Caco-2 (cell line): ENCODE results near the gene INS. TPM values are rescaled to one million over a fixed set of nuclear protein-coding genes. Genes with fewer than 3 reads are reported as not detected.
A peak's percentile ranks its signal among the peaks of the same experiment; 100 is the strongest.

Experiments
- BruUV-seq: library from RNA; stranded (reverse); fragments of 400-500 nt; replicated peaks from 2 replicates; lab custom pipeline; 2021; lab: Mats Ljungman, UMichigan
- CTCF ChIA-PET: fragments of 300-600 bp; sonication (Branson Sonifier 250); formaldehyde crosslinking; loops from one replicate; lab custom pipeline; 2022; ENCODE audit warnings: antibody characterized with exemption; lab: Charles Lee
- POLR2A ChIA-PET: fragments of 300-600 bp; sonication (Branson Sonifier 250); formaldehyde crosslinking; loops from one replicate; lab custom pipeline; 2022; ENCODE audit warnings: antibody characterized with exemption; lab: Charles Lee
- DNase-seq, 2 experiments: peaks; one replicate each; pipeline versions ENCODE4 v3.0.0 to v3.0.0-alpha.2; 2020 to 2022
- H3K27me3 ChIP-seq: replicated peaks from 2 replicates; pipeline ENCODE4 v1.6.0; 2011; ENCODE audit warnings: low read length; ENCODE audit not compliant: control insufficient read depth, insufficient read depth
- H3K36me3 ChIP-seq: 2 replicates; pipeline ENCODE4 v1.5.1; 2011; ENCODE audit warnings: low read length; ENCODE audit not compliant: control insufficient read depth, insufficient read depth
- H3K4me1 ChIP-seq: fragments of 250-450 bp; sonication (Bioruptor Pico); 2 replicates; pipeline ENCODE4 v1.5.1; 2020; ENCODE audit warnings: mild to moderate bottlenecking
- H3K4me3 ChIP-seq: 2 replicates; pipeline ENCODE4 v1.5.1; 2011; ENCODE audit warnings: low read depth, mild to moderate bottlenecking, control low read depth, low read length
- H3K9me3 ChIP-seq: fragments of 250-450 bp; sonication (Bioruptor Pico); 2 replicates; pipeline ENCODE4 v1.5.1; 2020; ENCODE audit warnings: mild to moderate bottlenecking, moderate library complexity
- H3K27ac Mint-ChIP-seq: one replicate; pipeline ENCODE4 v1.8.0; 2022; ENCODE audit warnings: mixed read lengths; ENCODE audit not compliant: unreplicated experiment
- H3K27me3 Mint-ChIP-seq: one replicate; pipeline ENCODE4 v1.8.0; 2022; ENCODE audit warnings: mixed read lengths; ENCODE audit not compliant: insufficient read depth, unreplicated experiment
- H3K36me3 Mint-ChIP-seq: one replicate; pipeline ENCODE4 v1.8.0; 2022; ENCODE audit warnings: mild to moderate bottlenecking, mixed read lengths; ENCODE audit not compliant: insufficient read depth, unreplicated experiment
- H3K4me1 Mint-ChIP-seq: one replicate; pipeline ENCODE4 v1.8.0; 2022; ENCODE audit warnings: low read depth, mixed read lengths; ENCODE audit not compliant: unreplicated experiment
- H3K4me3 Mint-ChIP-seq: one replicate; pipeline ENCODE4 v1.8.0; 2022; ENCODE audit warnings: mild to moderate bottlenecking, moderate library complexity, mixed read lengths; ENCODE audit not compliant: unreplicated experiment
- H3K9me3 Mint-ChIP-seq: one replicate; pipeline ENCODE4 v1.8.0; 2022; ENCODE audit warnings: mixed read lengths; ENCODE audit not compliant: unreplicated experiment
- CTCF ChIP-seq, 2 experiments: fragments of 200-600 bp in 1 of 2; IDR thresholded peaks; 1 replicate in 1 of 2; 2 replicates in 1 of 2; pipeline versions ENCODE4 v1.5.1 to v1.8.0; 2011 to 2022; ENCODE audit warnings: antibody characterized with exemption in 1 of 2, control low read depth in 1 of 2, inconsistent platforms in 1 of 2, low read depth in 1 of 2, low read length in 1 of 2, mild to moderate bottlenecking in 1 of 2, moderate library complexity in 1 of 2; ENCODE audit not compliant: insufficient read depth in 1 of 2, severe bottlenecking in 1 of 2, unreplicated experiment in 1 of 2
- intact Hi-C: fragments of 100-400 bp; cut with micrococcal nuclease; formaldehyde crosslinking; loops from one replicate; pipeline ENCODE4 v1.10.0; 2022; ENCODE audit not compliant: unreplicated experiment
- total RNA-seq: library from RNA; stranded (reverse); gene quantifications from 2 replicates; pipeline ENCODE4 v1.2.3, GENCODE V29; 2022

Gene INS
- total RNA-seq, 1 experiment from 2014 or later, result not detected

GRCh38 chr11:2182692-2183474 is 21.9 kb upstream of the INS start:
- CTCF ChIA-PET, result interaction anchor here (0.6 to 5.0 kb wide), 2 partner anchors 15 to 32 kb away, joined by 4 to 55 read pairs; no protein-coding TSS in a partner anchor

GRCh38 chr11:2182075-2182474 is 21.1 kb upstream of the INS start:
- intact Hi-C loops, result no loop called here
- Mint-ChIP-seq H3K4me1 (peaks cover 13% of the 10 kb centered on the region), H3K36me3 (no peaks in the 10 kb centered on the region), H3K27ac (no peak overlapping the region), H3K27me3 (no peaks in the 10 kb centered on the region), H3K4me3 (no peak overlapping the region), H3K9me3 (no peaks in the 10 kb centered on the region)
- H3K4me1 ChIP-seq, result peaks cover 37% of the 10 kb centered on the region
- POLR2A ChIA-PET, result interaction anchor here (0.6 kb wide), 1 partner anchor 218 kb away, joined by 3 read pairs; the partner anchor contains the start of gene TSSC4
- no peaks in the 10 kb centered on the region for H3K27me3 ChIP-seq
- DNase-seq, result no peak
- H3K36me3 ChIP-seq, result no peaks in the 10 kb centered on the region
- BruUV-seq, result no TSS peak
- CTCF ChIA-PET, result interaction anchor here (0.5 kb wide), 1 partner anchor 218 kb away, joined by 3 read pairs; the partner anchor contains the start of gene TSSC4
- H3K4me3 ChIP-seq, result no peak overlapping the region
- no peak for TF ChIP-seq CTCF (IDR thresholded peaks at IDR 0.05; ENCODE audit: insufficient read depth in 1 of 2, low read depth in 1 of 2, low read length in 1 of 2, severe bottlenecking in 1 of 2, unreplicated experiment in 1 of 2)
- H3K9me3 ChIP-seq, result no peaks in the 10 kb centered on the region

More at GRCh38 chr11:2182692-2183474, 21.9 kb upstream of the INS start:
- intact Hi-C loops, result no loop called here
- no peak overlapping the region for H3K27ac Mint-ChIP-seq
- POLR2A ChIA-PET, result no interaction called here
- no peaks in the 10 kb centered on the region for H3K9me3 ChIP-seq
- no peak for DNase-seq
- H3K36me3 Mint-ChIP-seq, result no peaks in the 10 kb centered on the region
- no peak overlapping the region for H3K4me3 Mint-ChIP-seq
- H3K4me1 ChIP-seq, result peaks cover 37% of the 10 kb centered on the region
- no peak overlapping the region for H3K4me3 ChIP-seq
- H3K4me1 Mint-ChIP-seq, result peaks cover 13% of the 10 kb centered on the region
- no peaks in the 10 kb centered on the region for H3K36me3 ChIP-seq
- no TSS peak for BruUV-seq
- no peaks in the 10 kb centered on the region for H3K9me3 Mint-ChIP-seq
- no peaks in the 10 kb centered on the region for H3K27me3 Mint-ChIP-seq
- H3K27me3 ChIP-seq, result no peaks in the 10 kb centered on the region
- no peak for TF ChIP-seq CTCF (IDR thresholded peaks at IDR 0.05; ENCODE audit: insufficient read depth in 1 of 2, low read depth in 1 of 2, low read length in 1 of 2, severe bottlenecking in 1 of 2, unreplicated experiment in 1 of 2)

GRCh38 chr11:2180789-2181370 is 19.9 kb upstream of the INS start:
- Histone ChIP-seq H3K27me3 (no peaks in the 10 kb centered on the region), H3K36me3 (no peaks in the 10 kb centered on the region), H3K4me1 (peaks cover 37% of the 10 kb centered on the region), H3K9me3 (no peaks in the 10 kb centered on the region), H3K4me3 (no peak overlapping the region)
- Mint-ChIP-seq H3K4me3 (no peak overlapping the region), H3K27me3 (no peaks in the 10 kb centered on the region), H3K27ac (peak overlapping the region; percentile 68), H3K36me3 (no peaks in the 10 kb centered on the region), H3K9me3 (no peaks in the 10 kb centered on the region), H3K4me1 (peaks cover 13% of the 10 kb centered on the region)
- ChIA-PET CTCF (interaction anchor here (0.7 to 2.7 kb wide), 2 partner anchors 28 to 668 kb away, joined by 3 to 21 read pairs; no protein-coding TSS in a partner anchor), POLR2A (interaction anchor here (0.6 kb wide), 1 partner anchor 196 kb away, joined by 3 read pairs; the partner anchor contains the start of gene CD81)
- no TSS peak for BruUV-seq
- no peak for DNase-seq
- intact Hi-C loops, result no loop called here
- no peak for TF ChIP-seq CTCF (IDR thresholded peaks at IDR 0.05; ENCODE audit: insufficient read depth in 1 of 2, low read depth in 1 of 2, low read length in 1 of 2, severe bottlenecking in 1 of 2, unreplicated experiment in 1 of 2)
